GM12878 (cell line): Measurements from ENCODE around the gene MOV10L1. TPM values are rescaled to one million over a fixed set of nuclear protein-coding genes. Genes with fewer than 3 reads are reported as not detected.

Experiments
- ATAC-seq: fragments of 200-7000 bp; cut with Tn5 transposase; 3 replicates; pipeline ENCODE4 v1.9.1; 2020; ENCODE audit warnings: mild to moderate bottlenecking, moderate library complexity
- BruUV-seq: library from RNA; stranded (reverse); fragments of 400-500 nt; replicated peaks from 2 replicates; lab custom pipeline; 2021; lab: Mats Ljungman, UMichigan
- CTCF ChIA-PET: fragments of 300-600 bp; sonication (Branson Sonifier 250); formaldehyde crosslinking; extraction: SDS; loops from one replicate; lab custom pipeline; 2021; ENCODE audit warnings: inconsistent platforms; lab: Yijun Ruan, JAX
- POLR2A ChIA-PET: fragments of 350-600 bp; formaldehyde crosslinking; extraction: SDS; loops from one replicate; lab custom pipeline; 2021; ENCODE audit warnings: inconsistent platforms; lab: Charles Lee
- RAD21 ChIA-PET: fragments of 300-600 bp; sonication (Branson Sonifier 250); formaldehyde crosslinking; loops from one replicate; lab custom pipeline; 2023; ENCODE audit warnings: antibody characterized with exemption; ENCODE audit not compliant: unreplicated experiment; lab: Charles Lee
- SMC1A ChIA-PET: fragments of 300-600 bp; sonication (Branson Sonifier 250); formaldehyde crosslinking; loops from one replicate; lab custom pipeline; 2023; ENCODE audit not compliant: unreplicated experiment, uncharacterized antibody; lab: Charles Lee
- DNase-seq: peaks from one replicate; pipeline ENCODE4 v3.0.0-alpha.2; 2011; ENCODE audit warnings: low read depth, low spot score
- FAIRE-seq: peaks from 3 replicates; lab custom pipeline; 2011; peaks lifted over from hg19 to GRCh38; lab: Jason Lieb, UNC
- H2AFZ ChIP-seq: 2 replicates; pipeline ENCODE4 v1.6.0; 2011; ENCODE audit warnings: low read depth, low read length, control low read depth; ENCODE audit not compliant: control insufficient read depth
- H3K27ac ChIP-seq: 2 replicates; pipeline ENCODE4 v1.5.1; 2011; ENCODE audit warnings: control low read depth; ENCODE audit not compliant: control insufficient read depth, insufficient read depth
- H3K27me3 ChIP-seq, 2 experiments: replicated peaks in 1 of 2; 2 replicates each; pipeline versions ENCODE4 v1.6.0 to v1.6.1; 2011; ENCODE audit warnings: low read length in 1 of 2; ENCODE audit not compliant: control insufficient read depth in 2 of 2, insufficient read depth in 2 of 2
- H3K36me3 ChIP-seq, 2 experiments: 2 replicates each; pipeline ENCODE4 v1.5.1; 2011; ENCODE audit warnings: low read length in 1 of 2; ENCODE audit not compliant: control insufficient read depth in 2 of 2, insufficient read depth in 2 of 2
- H3K4me1 ChIP-seq: 2 replicates; pipeline ENCODE4 v1.6.1; 2011; ENCODE audit warnings: mild to moderate bottlenecking, low read length, moderate library complexity, mixed read lengths; ENCODE audit not compliant: control insufficient read depth, insufficient read depth
- H3K4me2 ChIP-seq: 2 replicates; pipeline ENCODE4 v1.6.0; 2011; ENCODE audit warnings: control low read depth; ENCODE audit not compliant: control insufficient read depth, insufficient read depth
- H3K4me3 ChIP-seq: fragments of 200-600 bp; sonication (generic); 2 replicates; pipeline ENCODE4 v1.5.1; 2016
- H3K79me2 ChIP-seq: 2 replicates; pipeline ENCODE4 v1.6.0; 2011; ENCODE audit warnings: low read length; ENCODE audit not compliant: control insufficient read depth, insufficient read depth
- H3K9ac ChIP-seq: 2 replicates; pipeline ENCODE4 v1.8.0; 2011; ENCODE audit warnings: low read length, control low read depth, mixed read lengths; ENCODE audit not compliant: control insufficient read depth, insufficient read depth
- H3K9me3 ChIP-seq: replicated peaks from 3 replicates; pipeline ENCODE4 v1.5.1; 2011; ENCODE audit warnings: mild to moderate bottlenecking, low read length; ENCODE audit not compliant: control insufficient read depth, insufficient read depth
- H4K20me1 ChIP-seq: 2 replicates; pipeline ENCODE4 v1.6.0; 2011; ENCODE audit not compliant: control insufficient read depth, insufficient read depth
- ASH2L ChIP-seq: fragments of 300-600, 200-600 bp; sonication (generic); IDR thresholded peaks from 2 replicates; pipeline ENCODE4 v1.6.1; 2017; ENCODE audit warnings: low read depth, mild to moderate bottlenecking, borderline replicate concordance
- BCL11A ChIP-seq: IDR thresholded peaks from 2 replicates; pipeline ENCODE4 v1.6.1; 2011; ENCODE audit warnings: low read depth, low read length
- BHLHE40 ChIP-seq, 2 experiments: fragments of 450-650 bp in 1 of 2; IDR thresholded peaks; 2 replicates each; pipeline ENCODE4 v1.6.1; 2011 to 2017; ENCODE audit warnings: low read depth in 2 of 2, borderline replicate concordance in 1 of 2, improper control_type of control experiment in 1 of 2, low read length in 1 of 2, mild to moderate bottlenecking in 1 of 2
- CHD1 ChIP-seq: IDR thresholded peaks from 2 replicates; pipeline ENCODE4 v1.6.1; 2012; ENCODE audit warnings: low read depth, low read length, improper control_type of control experiment
- CHD4 ChIP-seq: fragments of 200-600 bp; sonication (generic); IDR thresholded peaks from 2 replicates; pipeline ENCODE4 v1.6.1; 2016; ENCODE audit warnings: mild to moderate bottlenecking
- ETV6 ChIP-seq, 2 experiments: fragments of 450-650 bp in 1 of 2; IDR thresholded peaks in 1 of 2; conservative IDR thresholded peaks in 1 of 2; 2 replicates each; pipeline ENCODE4 v1.6.1; 2014; ENCODE audit warnings: antibody characterized with exemption in 1 of 2, borderline replicate concordance in 1 of 2, low read depth in 1 of 2, mild to moderate bottlenecking in 1 of 2, moderate library complexity in 1 of 2
- JUND ChIP-seq: IDR thresholded peaks from 2 replicates; pipeline ENCODE4 v1.6.1; 2012; ENCODE audit warnings: low read depth, mild to moderate bottlenecking, low read length, improper control_type of control experiment, moderate library complexity
- MYB ChIP-seq: fragments of 150-350 bp; IDR thresholded peaks from 2 replicates; pipeline ENCODE4 v1.6.1; 2014; ENCODE audit warnings: mild to moderate bottlenecking, low read depth, low read length, borderline replicate concordance
- NFYA ChIP-seq: IDR thresholded peaks from 2 replicates; pipeline ENCODE4 v1.6.1; 2011; ENCODE audit warnings: low read depth, mild to moderate bottlenecking, low read length, improper control_type of control experiment, borderline replicate concordance
- NR2F1 ChIP-seq: fragments of 450-650 bp; conservative IDR thresholded peaks from 2 replicates; pipeline ENCODE4 v1.6.1; 2017; ENCODE audit warnings: mild to moderate bottlenecking
- SIN3A ChIP-seq: IDR thresholded peaks from 2 replicates; pipeline ENCODE4 v1.6.1; 2012; ENCODE audit warnings: low read depth, low read length, improper control_type of control experiment
- SPI1 ChIP-seq: IDR thresholded peaks from 2 replicates; pipeline ENCODE4 v1.6.1; 2011; ENCODE audit warnings: low read depth, mild to moderate bottlenecking, low read length, moderate library complexity, borderline replicate concordance; ENCODE audit not compliant: insufficient read depth
- SREBF1 ChIP-seq: IDR thresholded peaks from 2 replicates; pipeline ENCODE4 v1.6.1; 2012; ENCODE audit warnings: mild to moderate bottlenecking, low read length
- TBL1XR1 ChIP-seq: IDR thresholded peaks from 2 replicates; pipeline ENCODE4 v1.6.1; 2012; ENCODE audit warnings: low read depth, low read length, improper control_type of control experiment
- TCF3 ChIP-seq: IDR thresholded peaks from 2 replicates; pipeline ENCODE4 v1.6.1; 2012; ENCODE audit warnings: low read depth, mild to moderate bottlenecking, low read length, borderline replicate concordance; ENCODE audit not compliant: insufficient read depth
- WGBS: methylation state at CpG from one replicate; pipeline ENCODE4 v1.1.6; 2016; ENCODE audit warnings: low lambda C conversion rate; ENCODE audit not compliant: insufficient replicate concordance, insufficient coverage; ENCODE audit errors: missing lambda C conversion rate; 5-methylcytosine and 5-hydroxymethylcytosine counted together
- in situ Hi-C: fragments of 300-500 bp; cut with MboI; formaldehyde crosslinking; loops from 9 replicates; pipeline ENCODE4 v1.14.3; 2018; ENCODE audit warnings: mixed read lengths
- intact Hi-C: fragments of 100-400 bp; cut with micrococcal nuclease; formaldehyde crosslinking; loops from one replicate; pipeline ENCODE4 v1.14.2; 2022; ENCODE audit not compliant: unreplicated experiment
- polyA plus RNA-seq, 11 experiments: library from polyadenylated mRNA; depleted of rRNA in 4 of 11; unstranded in 6 of 11; stranded (reverse) in 5 of 11; fragments of >200 nt; fragmentation: Nextera tagmentation in 4 of 11; fragmentation: Illumina TruSeq in 1 of 11; extraction: Ambion mirVana in 4 of 11; extraction: Trizol in 1 of 11; gene quantifications; 1 replicate in 1 of 11; 2 replicates in 10 of 11; pipeline versions ENCODE4 v1.2.1 to v1.2.3, GENCODE V29; 2011 to 2016; ENCODE audit warnings: inconsistent platforms in 2 of 11, missing spikeins in 2 of 11, low read depth in 1 of 11
- total RNA-seq, 4 experiments: library from RNA; depleted of rRNA in 3 of 4; stranded (reverse); fragments of >200 nt in 3 of 4; fragmentation: Illumina TruSeq in 1 of 4; extraction: Trizol in 1 of 4; gene quantifications; 2 replicates each; pipeline versions ENCODE4 v1.2.1 to v1.2.3, GENCODE V29; 2013 to 2021
- TF ChIP-seq, protein P1 (sequence below): IDR thresholded peaks from 2 replicates; pipeline ENCODE4 v1.6.1; 2011; ENCODE audit warnings: mild to moderate bottlenecking, low read depth, low read length, moderate library complexity; ENCODE audit not compliant: insufficient replicate concordance
- TF ChIP-seq, protein P2 (sequence below): fragments of 150-350 bp; IDR thresholded peaks from 2 replicates; pipeline ENCODE4 v1.6.1; 2014; ENCODE audit warnings: mild to moderate bottlenecking, low read depth, low read length

MOV10L1 gene
- total and polyA plus RNA-seq, 10 of the 15 experiments (the other 5 are each of a cell fraction or from before 2014, with no cell fraction given): 0.22 TPM; not detected in 9

DNA sequence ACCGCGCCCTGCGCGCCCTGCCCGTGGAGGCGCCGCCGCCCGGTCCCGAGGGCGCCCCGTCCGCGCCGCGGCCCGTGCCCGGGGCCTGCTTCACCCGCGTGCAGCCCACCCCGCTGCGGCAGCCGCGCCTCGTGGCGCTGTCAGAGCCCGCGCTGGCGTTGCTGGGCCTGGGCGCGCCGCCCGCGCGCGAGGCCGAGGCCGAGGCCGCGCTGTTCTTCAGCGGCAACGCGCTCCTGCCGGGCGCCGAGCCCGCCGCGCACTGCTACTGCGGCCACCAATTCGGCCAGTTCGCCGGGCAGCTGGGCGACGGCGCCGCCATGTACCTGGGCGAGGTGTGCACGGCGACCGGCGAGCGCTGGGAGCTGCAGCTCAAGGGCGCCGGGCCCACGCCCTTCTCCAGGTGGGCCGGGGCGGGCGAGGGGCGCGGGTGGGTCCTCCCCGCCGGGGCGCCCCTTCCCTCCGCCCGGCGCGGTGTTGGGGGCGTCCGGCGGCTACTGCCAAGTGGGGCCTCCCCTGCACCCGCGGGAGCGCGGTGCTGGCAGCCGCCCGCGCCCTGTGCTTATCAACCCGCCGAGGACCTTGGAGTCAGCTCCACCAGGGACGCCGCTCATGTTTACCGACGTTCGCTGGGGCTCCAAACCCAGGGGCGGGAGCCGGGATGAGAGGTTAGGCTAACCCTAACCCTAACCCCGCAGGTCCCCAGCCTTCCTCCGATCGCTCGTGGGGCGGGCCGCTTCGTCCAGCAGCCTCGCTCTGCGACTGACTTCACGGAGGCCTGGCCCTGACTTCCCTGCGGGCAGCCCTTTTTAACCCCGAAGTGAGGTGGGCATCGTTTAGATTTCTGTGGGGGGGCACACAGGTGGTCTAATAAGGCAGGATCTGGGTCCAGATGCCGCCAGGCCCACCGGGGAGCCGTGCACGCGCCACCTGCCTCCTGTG lies 111.7 kb downstream of the MOV10L1 start (continued):
- no peak for TF ChIP-seq JUND
- peak in 1 of 2 experiments; percentile 7; a peak in 1 of 4 replicates for TF ChIP-seq BHLHE40 (IDR thresholded peaks at IDR 0.05; ENCODE audit: borderline replicate concordance in 1 of 2, low read depth in 2 of 2, low read length in 1 of 2)

DNA sequence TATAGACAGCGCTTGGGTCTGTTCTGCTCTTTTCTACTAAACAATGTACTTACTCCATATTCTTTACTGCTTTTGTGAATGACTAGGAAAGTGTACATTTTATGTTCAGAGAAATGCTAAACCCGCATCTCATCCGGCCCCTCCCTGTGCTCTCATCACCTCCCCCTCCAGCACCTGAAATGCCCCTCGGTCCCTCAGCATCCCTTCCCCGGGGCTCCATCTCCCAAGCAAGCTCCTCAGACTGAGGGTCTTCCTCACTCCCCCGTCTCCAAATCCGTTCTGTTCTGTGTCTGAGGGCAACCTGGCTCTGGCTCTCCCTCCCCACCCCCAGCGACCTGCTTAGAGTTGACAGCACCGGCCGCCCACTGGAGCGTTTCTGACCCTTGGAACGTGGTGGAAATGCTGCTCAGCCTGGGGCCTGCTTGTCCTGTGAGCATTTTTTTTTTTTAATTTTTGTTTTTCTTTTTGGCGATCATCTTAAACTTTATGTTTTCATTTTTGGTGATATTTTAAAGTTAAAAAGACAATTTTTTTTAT lies 112.4 kb downstream of the MOV10L1 start:
- H4K20me1 ChIP-seq: no peaks in the 10 kb centered on the region
- peaks cover 15% of the 10 kb centered on the region for H3K79me2 ChIP-seq
- 60% methylated on average over 13 of the region's 13 CpGs for WGBS
- H2AFZ ChIP-seq: no peak overlapping the region
- DNase-seq: no peak
- H3K4me1 ChIP-seq: peaks cover 10% of the 10 kb centered on the region
- intact Hi-C loops: no loop called here
- BruUV-seq: no TSS peak
- H3K9ac ChIP-seq: peak overlapping the region; percentile 69; the same call in 1 of the 2 replicates
- ChIA-PET POLR2A (interaction anchor here (1.2 kb wide), 1 partner anchor 11 kb away, joined by 5 read pairs; no protein-coding TSS in a partner anchor), RAD21 (interaction anchor here (0.9 kb wide), 1 partner anchor 12 kb away, joined by 3 read pairs; no protein-coding TSS in a partner anchor), SMC1A (interaction anchor here (2.0 kb wide), 1 partner anchor 15 kb away, joined by 4 read pairs; no protein-coding TSS in a partner anchor), CTCF (interaction anchor here (1.5 kb wide), 1 partner anchor 11 kb away, joined by 5 read pairs; no protein-coding TSS in a partner anchor)
- H3K4me2 ChIP-seq: peak overlapping the region; percentile 98
- in situ Hi-C loops: no loop called here
- peak overlapping the region; percentile 72 for H3K4me3 ChIP-seq
- H3K27me3 ChIP-seq: no peaks in the 10 kb centered on the region
- H3K36me3 ChIP-seq: peaks cover 6 to 14% of the 10 kb centered on the region in 2 experiments
- no peak for ATAC-seq
- no peaks in the 10 kb centered on the region for H3K9me3 ChIP-seq
- 0 out of 2 replicates have a peak overlapping the region, but pooled peaks have one; percentile 4 for H3K27ac ChIP-seq
- FAIRE-seq: no peak
- TF ChIP-seq BHLHE40 (IDR thresholded peaks at IDR 0.05; ENCODE audit: borderline replicate concordance in 1 of 2, low read depth in 2 of 2, low read length in 1 of 2): no peak
- no peak for TF ChIP-seq MYB
- no peak for TF ChIP-seq ASH2L
- TF ChIP-seq, protein P1, sequence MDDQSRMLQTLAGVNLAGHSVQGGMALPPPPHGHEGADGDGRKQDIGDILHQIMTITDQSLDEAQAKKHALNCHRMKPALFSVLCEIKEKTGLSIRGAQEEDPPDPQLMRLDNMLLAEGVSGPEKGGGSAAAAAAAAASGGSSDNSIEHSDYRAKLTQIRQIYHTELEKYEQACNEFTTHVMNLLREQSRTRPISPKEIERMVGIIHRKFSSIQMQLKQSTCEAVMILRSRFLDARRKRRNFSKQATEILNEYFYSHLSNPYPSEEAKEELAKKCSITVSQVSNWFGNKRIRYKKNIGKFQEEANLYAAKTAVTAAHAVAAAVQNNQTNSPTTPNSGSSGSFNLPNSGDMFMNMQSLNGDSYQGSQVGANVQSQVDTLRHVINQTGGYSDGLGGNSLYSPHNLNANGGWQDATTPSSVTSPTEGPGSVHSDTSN: no peak
- TF ChIP-seq ETV6 (conservative IDR thresholded peaks at IDR 0.05 in 1 of 2, IDR thresholded peaks at IDR 0.05 in 1 of 2; ENCODE audit: borderline replicate concordance in 1 of 2, low read depth in 1 of 2): no peak
- no peak for TF ChIP-seq CHD1
- TF ChIP-seq TCF3: no peak
- TF ChIP-seq TBL1XR1: no peak
- TF ChIP-seq SREBF1: no peak
- no peak for TF ChIP-seq NR2F1
- TF ChIP-seq BCL11A: no peak
- TF ChIP-seq NFYA: no peak
- TF ChIP-seq SPI1: no peak
- no peak for TF ChIP-seq SIN3A
- TF ChIP-seq CHD4: no peak
- TF ChIP-seq, protein P2, sequence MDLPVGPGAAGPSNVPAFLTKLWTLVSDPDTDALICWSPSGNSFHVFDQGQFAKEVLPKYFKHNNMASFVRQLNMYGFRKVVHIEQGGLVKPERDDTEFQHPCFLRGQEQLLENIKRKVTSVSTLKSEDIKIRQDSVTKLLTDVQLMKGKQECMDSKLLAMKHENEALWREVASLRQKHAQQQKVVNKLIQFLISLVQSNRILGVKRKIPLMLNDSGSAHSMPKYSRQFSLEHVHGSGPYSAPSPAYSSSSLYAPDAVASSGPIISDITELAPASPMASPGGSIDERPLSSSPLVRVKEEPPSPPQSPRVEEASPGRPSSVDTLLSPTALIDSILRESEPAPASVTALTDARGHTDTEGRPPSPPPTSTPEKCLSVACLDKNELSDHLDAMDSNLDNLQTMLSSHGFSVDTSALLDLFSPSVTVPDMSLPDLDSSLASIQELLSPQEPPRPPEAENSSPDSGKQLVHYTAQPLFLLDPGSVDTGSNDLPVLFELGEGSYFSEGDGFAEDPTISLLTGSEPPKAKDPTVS: no peak
